C4-2B (cell line): ENCODE data around the gene SLC48A1.

Experiments
- H3K27ac ChIP-seq: fragments of 450-650 bp; 2 replicates; pipeline ENCODE4 v1.5.1; 2017
- ZFX ChIP-seq: fragments of 450-650 bp; IDR thresholded peaks from 2 replicates; pipeline ENCODE4 v1.6.1; 2017
- TF ChIP-seq, protein P1 (sequence below): fragments of 450-650 bp; conservative IDR thresholded peaks from 2 replicates; pipeline ENCODE4 v1.5.1; 2017; ENCODE audit warnings: mild to moderate bottlenecking

The SLC48A1 gene

DNA sequence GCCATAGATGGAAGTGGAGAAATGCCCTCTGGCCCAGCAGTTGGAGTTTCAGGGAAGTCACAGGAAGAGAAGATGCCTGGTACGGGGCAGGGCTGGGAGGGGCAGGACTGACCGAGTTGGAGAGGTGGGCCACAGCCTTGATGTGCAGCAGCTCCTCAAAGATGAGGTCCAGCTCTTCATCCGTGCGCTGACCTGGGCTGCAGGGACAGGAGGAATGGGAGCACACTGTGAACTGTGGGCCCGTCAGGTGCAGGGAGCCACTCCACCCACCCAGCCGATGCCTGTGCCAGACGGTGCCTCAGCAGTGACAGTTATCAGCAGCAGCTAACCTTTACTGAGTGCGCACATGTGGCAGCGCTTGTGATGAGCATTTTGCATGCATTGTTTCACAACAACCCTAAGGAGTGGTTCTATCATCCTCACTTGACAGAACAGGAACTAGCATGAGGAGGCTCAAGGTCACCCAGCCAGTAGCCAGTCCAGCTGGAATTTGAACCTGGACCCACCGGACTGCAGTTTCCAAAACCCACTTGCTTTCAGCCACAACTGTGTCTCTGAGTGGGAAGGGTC, 22.7 kb upstream of the SLC48A1 start:
- no peak overlapping the region for H3K27ac ChIP-seq
- no peak for TF ChIP-seq ZFX
- TF ChIP-seq, protein P1, sequence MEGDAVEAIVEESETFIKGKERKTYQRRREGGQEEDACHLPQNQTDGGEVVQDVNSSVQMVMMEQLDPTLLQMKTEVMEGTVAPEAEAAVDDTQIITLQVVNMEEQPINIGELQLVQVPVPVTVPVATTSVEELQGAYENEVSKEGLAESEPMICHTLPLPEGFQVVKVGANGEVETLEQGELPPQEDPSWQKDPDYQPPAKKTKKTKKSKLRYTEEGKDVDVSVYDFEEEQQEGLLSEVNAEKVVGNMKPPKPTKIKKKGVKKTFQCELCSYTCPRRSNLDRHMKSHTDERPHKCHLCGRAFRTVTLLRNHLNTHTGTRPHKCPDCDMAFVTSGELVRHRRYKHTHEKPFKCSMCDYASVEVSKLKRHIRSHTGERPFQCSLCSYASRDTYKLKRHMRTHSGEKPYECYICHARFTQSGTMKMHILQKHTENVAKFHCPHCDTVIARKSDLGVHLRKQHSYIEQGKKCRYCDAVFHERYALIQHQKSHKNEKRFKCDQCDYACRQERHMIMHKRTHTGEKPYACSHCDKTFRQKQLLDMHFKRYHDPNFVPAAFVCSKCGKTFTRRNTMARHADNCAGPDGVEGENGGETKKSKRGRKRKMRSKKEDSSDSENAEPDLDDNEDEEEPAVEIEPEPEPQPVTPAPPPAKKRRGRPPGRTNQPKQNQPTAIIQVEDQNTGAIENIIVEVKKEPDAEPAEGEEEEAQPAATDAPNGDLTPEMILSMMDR = no peak

DNA sequence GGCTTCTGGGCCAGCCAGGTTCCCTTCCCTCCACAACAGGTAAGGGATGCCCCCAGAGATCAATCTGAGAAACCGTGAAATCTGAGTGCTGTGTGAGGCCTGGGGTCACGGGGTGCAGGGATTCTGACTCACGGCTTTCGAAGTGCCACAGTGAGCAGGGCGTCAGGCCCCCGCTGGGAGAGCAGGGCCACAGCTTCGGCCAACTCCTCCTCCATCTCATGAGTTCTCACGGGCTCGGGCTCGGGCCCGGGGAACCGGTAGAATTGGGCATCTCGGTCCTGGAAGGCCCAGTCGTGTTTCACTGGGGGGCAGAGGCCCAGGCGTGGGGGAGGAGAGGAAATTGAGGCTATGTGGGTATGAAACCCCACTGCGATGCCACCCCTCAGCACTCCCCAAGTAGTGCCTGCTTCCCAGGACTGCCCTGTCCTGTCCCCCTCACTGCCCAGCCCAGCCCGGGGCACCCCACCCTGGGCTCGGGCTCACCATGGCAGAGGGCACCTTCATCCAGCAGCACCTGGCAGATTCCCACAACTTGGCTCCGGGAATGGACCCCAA, 22.0 kb upstream of the SLC48A1 start:
- H3K27ac ChIP-seq = 0 out of 2 replicates have a peak overlapping the region, but pooled peaks have one; percentile 73

DNA sequence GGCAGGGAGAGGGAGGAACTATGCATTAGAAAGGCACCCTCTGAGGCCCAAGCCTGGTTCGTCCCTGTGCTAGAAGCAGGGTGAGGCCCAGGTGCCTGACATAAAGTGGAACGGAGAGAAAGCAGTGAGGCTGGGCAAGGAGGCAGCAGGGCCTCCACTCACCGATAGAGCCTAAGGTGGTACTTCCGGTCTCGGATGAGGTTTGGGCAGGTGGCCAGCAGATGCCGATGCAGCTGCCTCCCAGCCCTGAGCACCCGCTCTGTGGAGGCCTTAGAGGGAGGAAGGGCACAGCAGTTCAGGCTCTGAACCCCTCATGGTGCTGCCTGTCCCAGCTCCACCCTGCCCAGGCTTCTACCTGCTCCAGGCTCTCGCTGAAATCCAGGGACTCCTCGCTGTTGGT, 21.5 kb upstream of the SLC48A1 start:
- TF ChIP-seq, protein P1 = no peak
- no peak for TF ChIP-seq ZFX
- H3K27ac ChIP-seq = 0 out of 2 replicates have a peak overlapping the region, but pooled peaks have one; percentile 73

More for the DNA sequence above, 22.0 kb upstream of the SLC48A1 start:
- no peak for TF ChIP-seq ZFX
- TF ChIP-seq, protein P1 = no peak

DNA sequence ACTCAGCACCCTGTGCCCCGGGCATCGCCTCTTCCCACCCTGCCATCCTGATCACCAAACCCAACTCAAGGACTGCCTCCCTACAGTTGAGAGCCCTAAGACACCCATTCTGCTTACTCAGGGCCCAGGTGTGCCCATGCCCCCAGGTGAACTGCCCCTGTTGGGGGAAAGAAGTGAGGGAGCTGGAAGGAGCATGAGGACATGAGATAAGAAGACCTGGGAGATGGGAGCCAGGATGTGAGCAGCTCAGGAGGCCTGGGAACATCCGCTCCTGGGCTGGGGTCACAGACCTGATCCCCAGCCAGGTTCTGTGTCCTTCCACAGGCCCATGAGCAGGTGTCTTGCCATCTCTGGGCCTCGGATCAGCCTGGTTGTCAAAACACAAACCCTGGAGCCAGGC, 20.9 kb upstream of the SLC48A1 start:
- no peak for TF ChIP-seq ZFX
- TF ChIP-seq, protein P1 = no peak
- peak overlapping the region; percentile 73 for H3K27ac ChIP-seq

DNA sequence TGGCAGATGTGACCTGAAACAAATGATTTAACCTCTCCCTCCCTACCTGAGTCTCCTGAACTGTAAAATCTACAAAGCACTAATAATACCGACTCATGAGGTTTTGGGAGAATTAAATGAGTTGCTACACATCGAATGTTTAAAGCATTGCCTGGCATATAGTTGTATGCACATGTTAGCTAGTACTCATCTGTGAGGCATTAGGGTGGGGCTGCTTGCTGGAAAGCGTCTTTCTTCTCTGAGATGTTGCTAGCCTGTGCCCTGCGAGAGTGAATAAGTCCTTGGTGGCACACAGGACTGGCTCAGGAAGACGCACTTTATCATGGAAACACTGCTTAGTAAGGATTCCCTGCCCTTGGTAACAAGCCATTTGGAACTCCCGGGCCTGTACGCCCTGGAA, 20.5 kb upstream of the SLC48A1 start:
- TF ChIP-seq, protein P1 = no peak
- no peak for TF ChIP-seq ZFX
- peak overlapping the region; percentile 73 for H3K27ac ChIP-seq

DNA sequence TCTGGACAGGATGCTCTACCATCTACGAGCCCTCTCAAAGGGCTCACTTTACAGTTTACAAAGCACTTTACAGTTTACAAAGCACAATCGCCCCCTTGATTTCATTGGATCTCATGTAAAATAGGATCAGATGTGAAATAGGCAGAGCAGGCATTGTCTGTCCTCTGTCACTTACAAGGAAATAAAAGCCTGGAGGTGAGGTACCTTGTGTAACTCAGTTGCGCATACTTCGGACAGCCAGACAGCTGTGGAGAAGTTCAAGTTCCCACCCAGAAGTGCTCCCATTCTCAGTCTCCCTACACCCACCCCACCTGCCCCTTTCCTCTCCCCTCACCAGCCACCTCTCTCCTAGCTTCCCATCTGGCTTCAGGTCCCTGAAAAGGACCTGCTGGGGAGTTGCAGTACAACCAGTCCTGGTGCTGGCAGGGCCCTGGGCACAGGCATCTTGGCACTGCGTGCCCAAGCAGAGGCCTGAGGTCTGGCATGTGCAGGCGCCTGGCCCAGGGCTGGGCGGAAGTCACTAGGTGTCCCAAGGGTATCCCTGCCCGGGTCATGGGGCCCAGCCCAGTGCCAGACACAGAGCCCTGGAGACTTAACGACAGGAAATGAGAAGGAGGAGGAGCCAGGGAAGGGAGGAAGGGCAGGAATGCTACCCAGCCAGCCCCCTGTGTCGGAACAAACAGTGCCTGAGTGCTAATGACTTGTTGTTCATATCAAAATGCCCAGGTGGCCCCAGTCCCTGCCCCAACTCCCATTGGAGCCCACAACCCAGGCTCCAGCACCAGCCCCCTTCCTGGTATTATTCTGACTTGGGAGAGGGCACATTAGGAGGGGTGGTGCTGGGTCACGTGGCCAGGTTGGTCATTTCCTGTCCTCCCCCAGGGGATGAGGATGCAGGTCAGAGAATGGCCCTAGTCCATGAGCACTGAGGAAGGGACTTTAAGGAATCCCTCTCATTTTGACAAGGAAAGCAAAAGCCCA, 19.7 kb upstream of the SLC48A1 start:
- TF ChIP-seq, protein P1 = no peak
- no peak for TF ChIP-seq ZFX
- H3K27ac ChIP-seq = peak overlapping the region; percentile 73

DNA sequence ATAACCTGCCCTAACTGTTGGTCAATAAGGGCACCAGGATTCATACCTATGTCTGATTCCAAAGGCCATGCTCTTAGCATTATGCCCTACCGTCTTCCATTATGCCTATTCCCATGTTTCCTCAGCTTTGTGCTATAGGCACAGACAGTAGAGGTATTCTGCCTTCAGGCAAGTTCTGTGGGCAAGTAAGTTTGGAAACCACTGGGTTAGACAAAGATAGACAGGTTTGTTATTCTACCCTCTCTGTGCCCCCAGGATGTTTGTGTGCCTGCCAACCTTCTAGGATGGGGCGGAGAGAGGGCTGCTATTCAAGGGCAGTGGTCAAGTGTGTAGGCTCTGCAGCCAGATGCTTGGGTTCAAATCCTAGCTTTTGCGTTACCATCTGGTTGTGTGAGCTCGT, 18.9 kb upstream of the SLC48A1 start:
- TF ChIP-seq, protein P1 = no peak
- TF ChIP-seq ZFX = no peak
- peak overlapping the region; percentile 73 for H3K27ac ChIP-seq
